Loucy (cell line): ENCODE measurements around the gene DMXL1.

Experiments
- H2AFZ ChIP-seq: fragments of 200-600 bp; sonication (generic); 2 replicates; pipeline ENCODE4 v1.6.0; 2016; ENCODE audit warnings: antibody characterized with exemption, mild to moderate bottlenecking, low read length, moderate library complexity
- H3F3A ChIP-seq: fragments of 200-600 bp; 2 replicates; pipeline ENCODE4 v1.6.0; 2016; ENCODE audit warnings: antibody characterized with exemption, low read depth, mild to moderate bottlenecking
- H3K27me3 ChIP-seq: fragments of 200-600 bp; sonication (generic); 2 replicates; pipeline ENCODE4 v1.6.1; 2014; ENCODE audit warnings: low read length, mild to moderate bottlenecking; ENCODE audit not compliant: insufficient read depth, poor library complexity, severe bottlenecking
- H3K36me3 ChIP-seq: fragments of 200-600 bp; sonication (generic); 2 replicates; pipeline ENCODE4 v1.6.1; 2016; ENCODE audit warnings: low read length; ENCODE audit not compliant: insufficient read depth
- H3K4me1 ChIP-seq: fragments of 200-600 bp; sonication (generic); 2 replicates; pipeline ENCODE4 v1.5.1; 2014; ENCODE audit warnings: low read length, mild to moderate bottlenecking; ENCODE audit not compliant: insufficient read depth, poor library complexity, severe bottlenecking
- H3K4me2 ChIP-seq: fragments of 200-600 bp; sonication (generic); 2 replicates; pipeline ENCODE4 v1.6.0; 2014; ENCODE audit warnings: antibody characterized with exemption, low read length, low read depth, mild to moderate bottlenecking; ENCODE audit not compliant: poor library complexity, severe bottlenecking
- H3K4me3 ChIP-seq: fragments of 200-600 bp; sonication (generic); 2 replicates; pipeline ENCODE4 v1.5.1; 2014; ENCODE audit warnings: low read length, mild to moderate bottlenecking, mixed read lengths; ENCODE audit not compliant: poor library complexity, severe bottlenecking
- H3K79me2 ChIP-seq: fragments of 200-600 bp; sonication (generic); 2 replicates; pipeline ENCODE4 v1.6.1; 2014; ENCODE audit warnings: low read length; ENCODE audit not compliant: insufficient read depth
- H3K9ac ChIP-seq: fragments of 200-600 bp; sonication (generic); 2 replicates; pipeline ENCODE4 v1.6.0; 2014; ENCODE audit warnings: mild to moderate bottlenecking, low read depth, low read length, moderate library complexity; ENCODE audit not compliant: poor library complexity, severe bottlenecking
- H3K9me2 ChIP-seq: fragments of 200-600 bp; sonication (generic); replicated peaks from 2 replicates; pipeline ENCODE4 v1.6.1; 2016; ENCODE audit warnings: low read depth, low read length, mixed read lengths
- H3K9me3 ChIP-seq: fragments of 200-600 bp; sonication (generic); 2 replicates; pipeline ENCODE4 v1.6.1; 2014; ENCODE audit warnings: mild to moderate bottlenecking, antibody characterized with exemption, low read length, low read depth; ENCODE audit not compliant: insufficient read depth
- H4K20me1 ChIP-seq: fragments of 200-600 bp; sonication (generic); 2 replicates; pipeline ENCODE4 v1.6.0; 2014; ENCODE audit warnings: antibody characterized with exemption, low read length, mild to moderate bottlenecking; ENCODE audit not compliant: insufficient read depth, poor library complexity, severe bottlenecking
- EZH2phosphoT487 ChIP-seq: fragments of 200-600 bp; IDR thresholded peaks from 2 replicates; pipeline ENCODE4 v1.6.1; 2018; ENCODE audit warnings: antibody characterized with exemption, mild to moderate bottlenecking, moderate library complexity, borderline replicate concordance
- TF ChIP-seq, protein P1 (sequence below): fragments of 200-600 bp; sonication (generic); conservative IDR thresholded peaks from 2 replicates; pipeline ENCODE4 v1.5.1; 2014; ENCODE audit warnings: mild to moderate bottlenecking, antibody characterized with exemption, low read length

DMXL1 gene

DNA sequence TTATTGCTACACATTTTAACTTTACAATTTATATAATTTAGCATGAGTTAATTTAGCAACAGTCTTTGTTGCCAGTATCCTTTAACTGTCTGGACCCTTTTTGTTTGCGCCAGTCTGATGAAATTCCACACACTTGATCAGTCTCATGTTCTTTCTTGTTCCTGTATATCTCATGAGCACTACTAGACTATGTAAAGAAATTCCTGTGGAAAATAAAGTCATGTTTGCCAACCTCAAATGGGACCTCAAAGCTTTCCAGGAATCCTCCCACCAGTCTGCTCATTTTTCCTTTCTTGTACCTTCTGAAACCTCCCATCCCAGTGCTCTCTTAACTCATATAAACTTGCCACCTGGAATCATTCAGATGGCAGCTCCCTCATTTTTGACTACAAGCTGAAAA, 8.0 kb downstream of the DMXL1 start:
- H3K4me2 ChIP-seq: peak overlapping the region; percentile 40

DNA sequence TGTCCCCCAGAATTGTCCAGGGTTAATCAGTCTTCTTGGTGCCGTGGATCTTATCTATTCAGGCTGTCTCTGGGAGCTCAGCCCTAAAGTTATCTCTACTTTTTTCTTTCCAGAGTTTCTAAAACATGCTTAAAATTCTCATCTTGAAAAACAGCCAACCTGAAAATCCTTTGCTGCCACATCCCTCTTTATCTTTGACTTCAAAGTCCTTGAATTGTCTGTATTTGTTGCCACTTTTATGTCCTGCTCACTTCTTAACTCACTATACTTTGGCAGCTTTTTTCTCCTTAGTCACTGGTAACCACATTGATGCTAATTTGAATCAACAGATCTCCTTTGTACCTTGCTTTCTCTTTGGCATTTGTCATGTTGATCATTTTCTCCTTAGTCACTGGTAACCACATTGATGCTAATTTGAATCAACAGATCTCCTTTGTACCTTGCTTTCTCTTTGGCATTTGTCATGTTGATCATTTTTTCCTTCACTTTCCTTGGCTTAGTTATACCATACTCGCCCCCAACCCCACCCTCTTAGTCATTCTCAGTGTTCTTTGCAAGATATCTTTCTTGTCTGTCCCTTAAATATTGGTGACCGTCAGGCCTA, 8.5 kb downstream of the DMXL1 start:
- Histone ChIP-seq H3K4me2 (peak overlapping the region; percentile 40), H2AFZ (no peak overlapping the region), H4K20me1 (peaks cover 4% of the 10 kb centered on the region), H3K27me3 (no peaks in the 10 kb centered on the region), H3F3A (no peaks in the 10 kb centered on the region), H3K4me3 (no peak overlapping the region), H3K4me1 (peaks cover 6% of the 10 kb centered on the region), H3K9me3 (no peaks in the 10 kb centered on the region), H3K36me3 (no peaks in the 10 kb centered on the region), H3K9ac (no peak overlapping the region), H3K9me2 (no peaks in the 10 kb centered on the region), H3K79me2 (peaks cover 50% of the 10 kb centered on the region)
- TF ChIP-seq EZH2phosphoT487: no peak
- TF ChIP-seq, protein P1, sequence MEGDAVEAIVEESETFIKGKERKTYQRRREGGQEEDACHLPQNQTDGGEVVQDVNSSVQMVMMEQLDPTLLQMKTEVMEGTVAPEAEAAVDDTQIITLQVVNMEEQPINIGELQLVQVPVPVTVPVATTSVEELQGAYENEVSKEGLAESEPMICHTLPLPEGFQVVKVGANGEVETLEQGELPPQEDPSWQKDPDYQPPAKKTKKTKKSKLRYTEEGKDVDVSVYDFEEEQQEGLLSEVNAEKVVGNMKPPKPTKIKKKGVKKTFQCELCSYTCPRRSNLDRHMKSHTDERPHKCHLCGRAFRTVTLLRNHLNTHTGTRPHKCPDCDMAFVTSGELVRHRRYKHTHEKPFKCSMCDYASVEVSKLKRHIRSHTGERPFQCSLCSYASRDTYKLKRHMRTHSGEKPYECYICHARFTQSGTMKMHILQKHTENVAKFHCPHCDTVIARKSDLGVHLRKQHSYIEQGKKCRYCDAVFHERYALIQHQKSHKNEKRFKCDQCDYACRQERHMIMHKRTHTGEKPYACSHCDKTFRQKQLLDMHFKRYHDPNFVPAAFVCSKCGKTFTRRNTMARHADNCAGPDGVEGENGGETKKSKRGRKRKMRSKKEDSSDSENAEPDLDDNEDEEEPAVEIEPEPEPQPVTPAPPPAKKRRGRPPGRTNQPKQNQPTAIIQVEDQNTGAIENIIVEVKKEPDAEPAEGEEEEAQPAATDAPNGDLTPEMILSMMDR: no peak

More for the DNA sequence above, 8.0 kb downstream of the DMXL1 start:
- no peaks in the 10 kb centered on the region for H3K27me3 ChIP-seq
- no peaks in the 10 kb centered on the region for H3K9me2 ChIP-seq
- H3K79me2 ChIP-seq: peaks cover 55% of the 10 kb centered on the region
- no peak overlapping the region for H2AFZ ChIP-seq
- H3K9me3 ChIP-seq: no peaks in the 10 kb centered on the region
- H3K36me3 ChIP-seq: no peaks in the 10 kb centered on the region
- H3K9ac ChIP-seq: no peak overlapping the region
- TF ChIP-seq, protein P1: no peak
- TF ChIP-seq EZH2phosphoT487: no peak
- peaks cover 6% of the 10 kb centered on the region for H3K4me1 ChIP-seq
- H3F3A ChIP-seq: no peaks in the 10 kb centered on the region
- H3K4me3 ChIP-seq: no peak overlapping the region
- peaks cover 4% of the 10 kb centered on the region for H4K20me1 ChIP-seq

DNA sequence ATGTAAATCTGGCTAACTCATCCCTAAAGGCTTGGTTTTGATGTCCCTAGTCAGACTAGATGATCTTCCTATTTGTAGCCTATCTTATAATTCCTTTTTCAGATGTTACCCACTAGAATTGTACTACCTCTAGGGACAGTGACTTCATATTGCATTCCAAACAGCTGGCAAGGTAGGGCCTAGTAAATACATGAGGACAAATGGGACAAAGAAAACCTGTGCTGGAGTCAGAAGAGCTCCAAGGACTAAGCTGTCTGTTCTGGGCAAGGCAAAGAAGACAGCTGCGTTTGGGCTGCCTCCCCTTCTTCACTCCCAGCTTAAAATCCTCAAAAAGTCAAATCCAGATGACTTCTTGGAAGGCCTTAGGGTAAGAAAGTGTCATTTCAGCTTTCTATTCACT, 10.0 kb downstream of the DMXL1 start:
- Histone ChIP-seq H3F3A (no peaks in the 10 kb centered on the region), H3K9ac (no peak overlapping the region), H2AFZ (no peak overlapping the region), H3K9me2 (no peaks in the 10 kb centered on the region), H3K79me2 (peaks cover 37% of the 10 kb centered on the region), H3K4me3 (no peak overlapping the region), H3K4me1 (peaks cover 6% of the 10 kb centered on the region), H3K9me3 (no peaks in the 10 kb centered on the region), H3K27me3 (no peaks in the 10 kb centered on the region), H3K36me3 (no peaks in the 10 kb centered on the region), H3K4me2 (no peak overlapping the region), H4K20me1 (no peaks in the 10 kb centered on the region)
- TF ChIP-seq, protein P1: no peak
